Spleen (tissue), 11 donors: ENCODE measurements around the gene MED8. TPM values are rescaled to one million over a fixed set of nuclear protein-coding genes. Genes with fewer than 3 reads are reported as not detected.

Source experiments
- DNase-seq: peaks from one replicate; pipeline ENCODE4 v3.0.0-alpha.2; 2020
- H3K27ac ChIP-seq, 8 donors: fragments of 200-600 bp; sonication (generic) in 7 of 8; 1 replicate in 4 of 8; 2 replicates in 4 of 8; pipeline versions ENCODE4 v1.5.0 to v1.8.0; 2016 to 2021; ENCODE audit warnings: inconsistent platforms in 4 of 8, mild to moderate bottlenecking in 4 of 8, moderate library complexity in 1 of 8
- H3K27me3 ChIP-seq, 7 donors: fragments of 200-600 bp; sonication (generic) in 6 of 7; replicated peaks in 1 of 7; 1 replicate in 4 of 7; 2 replicates in 3 of 7; pipeline versions ENCODE4 v1.5.0 to v1.8.0; 2016 to 2021; ENCODE audit warnings: inconsistent platforms in 3 of 7, mild to moderate bottlenecking in 1 of 7
- H3K36me3 ChIP-seq, 6 donors: fragments of 200-600 bp; sonication (generic) in 5 of 6; 1 replicate in 4 of 6; 2 replicates in 2 of 6; pipeline versions ENCODE4 v1.5.0 to v1.8.0; 2016 to 2021; ENCODE audit warnings: inconsistent platforms in 2 of 6
- H3K4me1 ChIP-seq, 6 donors: fragments of 200-600 bp; sonication (generic) in 5 of 6; 1 replicate in 3 of 6; 2 replicates in 3 of 6; pipeline versions ENCODE4 v1.5.0 to v1.8.0; 2016 to 2021; ENCODE audit warnings: inconsistent platforms in 3 of 6
- H3K4me3 ChIP-seq, 8 donors: fragments of 200-600 bp; sonication (generic) in 7 of 8; 1 replicate in 4 of 8; 2 replicates in 4 of 8; pipeline versions ENCODE4 v1.5.0 to v1.8.0; 2016 to 2021; ENCODE audit warnings: inconsistent platforms in 4 of 8, mild to moderate bottlenecking in 4 of 8, moderate library complexity in 2 of 8
- H3K9me3 ChIP-seq, 8 donors: fragments of 200-600 bp; sonication (generic) in 7 of 8; 1 replicate in 4 of 8; 2 replicates in 4 of 8; pipeline versions ENCODE4 v1.5.0 to v1.8.0; 2016 to 2021; ENCODE audit warnings: inconsistent platforms in 4 of 8
- CTCF ChIP-seq, 11 experiments: fragments of 200-600 bp in 7 of 11; fragments of 450-650 bp in 4 of 11; sonication (generic) in 4 of 11; IDR thresholded peaks in 8 of 11; conservative IDR thresholded peaks in 3 of 11; 1 replicate in 7 of 11; 2 replicates in 4 of 11; pipeline versions ENCODE4 v1.4.0 to v1.8.0; 2016 to 2021; ENCODE audit warnings: antibody characterized with exemption in 11 of 11, inconsistent platforms in 4 of 11, mild to moderate bottlenecking in 1 of 11
- POLR2A ChIP-seq, 3 donors: fragments of 450-650 bp; IDR thresholded peaks; one replicate each; pipeline ENCODE4 v1.5.1; 2017; ENCODE audit warnings: antibody characterized with exemption in 3 of 3, mild to moderate bottlenecking in 1 of 3
- POLR2AphosphoS5 ChIP-seq, 3 donors: sonication (generic); formaldehyde crosslinking; IDR thresholded peaks; one replicate each; pipeline ENCODE4 v1.5.1; 2017; ENCODE audit warnings: antibody characterized with exemption in 3 of 3
- WGBS, 5 donors: extraction: QIAGEN DNeasy Blood & Tissue Kit in 3 of 5; methylation state at CpG; one replicate each; pipeline versions ENCODE4 v1.1.5 to v1.1.7; 2013 to 2018; 5-methylcytosine and 5-hydroxymethylcytosine counted together
- intact Hi-C: fragments of 100-400 bp; cut with DNase I; formaldehyde crosslinking; loops from one replicate; pipeline ENCODE4 v1.15.0; 2023; ENCODE audit warnings: low total_unique reads
- polyA plus RNA-seq, 3 donors: library from polyadenylated mRNA; stranded (reverse); fragments of 200-250 nt; gene quantifications; one replicate each; pipeline ENCODE4 v1.2.1, GENCODE V29; 2013
- total RNA-seq, 7 donors: library from RNA; depleted of rRNA in 3 of 7; stranded (reverse); fragments of >200 nt in 3 of 7; fragmentation: NEBNext Ultra II Directional in 4 of 7; extraction: Animal tissue kit (Norgen Biotek cat#: 25700) in 4 of 7; gene quantifications; one replicate each; pipeline versions ENCODE4 v1.1.0 to v1.2.1, GENCODE V29; 2016 to 2021
- donor health status: healthy with polysubstance abuse.
- donor health status: DM: no; HTN: no; CAD: no; lungs with moderate emphysema.
- donor health status: DM: no; HTN: no; CAD: no.
- donor health status: Bipolar disorder and iron deficiency.
- donor health status: healthy.
- donor health status: DM: no; HTN: no; CAD: no.
- donor health status: DM: yes; HTN: yes; CAD: no.

The MED8 gene
- total and polyA plus RNA-seq, 10 donors, result 18.3 to 38.3 (median 28.2) TPM

GRCh38 chr1:43363283-43363934 is 26.2 kb downstream of the MED8 start:
- WGBS, 5 donors, result 58 to 75% (median 66%) methylated on average over 9 of the region's 9 CpGs
- Histone ChIP-seq H3K27ac (peak overlapping the region in 2 of 8 donors; percentile 2 to 46), H3K36me3 (peaks cover 6 to 59% (median 41%) of the 10 kb centered on the region in 6 donors), H3K27me3 (no peaks in the 10 kb centered on the region), H3K4me3 (no peak overlapping the region), H3K9me3 (no peaks in the 10 kb centered on the region), H3K4me1 (peaks cover 14 to 81% (median 39%) of the 10 kb centered on the region in 6 donors)
- TF ChIP-seq POLR2A (IDR thresholded peaks at IDR 0.05) (no peak), POLR2AphosphoS5 (IDR thresholded peaks at IDR 0.05) (no peak), CTCF (IDR thresholded peaks at IDR 0.05 in 8 of 11, conservative IDR thresholded peaks at IDR 0.05 in 3 of 11) (no peak)
- no peak for DNase-seq
- intact Hi-C loops, result no loop called here

- Histone ChIP-seq H3K27me3 (no peaks in the 10 kb centered on the region), H3K9me3 (no peaks in the 10 kb centered on the region), H3K27ac (no peak overlapping the region), H3K4me3 (no peak overlapping the region), H3K36me3 (peaks cover 6 to 58% (median 41%) of the 10 kb centered on the region in 6 donors), H3K4me1 (peaks cover 12 to 70% (median 30%) of the 10 kb centered on the region in 6 donors)
- TF ChIP-seq CTCF (IDR thresholded peaks at IDR 0.05 in 8 of 11, conservative IDR thresholded peaks at IDR 0.05 in 3 of 11), result no peak
- peak in 2 of 3 donors; percentile 8 to 38 for TF ChIP-seq POLR2AphosphoS5 (IDR thresholded peaks at IDR 0.05)
- DNase-seq, result no peak
- WGBS, 5 donors, result 58 to 75% (median 68%) methylated on average over 4 of the region's 4 CpGs
- intact Hi-C loops, result no loop called here
These were observed 29.0 kb downstream of the MED8 start for GRCh38 chr1:43360616-43361015.

GRCh38 chr1:43359696-43360095 is 29.9 kb downstream of the MED8 start:
- no peak for TF ChIP-seq POLR2AphosphoS5 (IDR thresholded peaks at IDR 0.05)
- TF ChIP-seq POLR2A (IDR thresholded peaks at IDR 0.05), result no peak
- no peak for TF ChIP-seq CTCF (IDR thresholded peaks at IDR 0.05 in 8 of 11, conservative IDR thresholded peaks at IDR 0.05 in 3 of 11)
- H3K4me1 ChIP-seq, result peaks cover 12 to 63% (median 23%) of the 10 kb centered on the region in 6 donors
- no peaks in the 10 kb centered on the region for H3K27me3 ChIP-seq
- H3K9me3 ChIP-seq, result no peaks in the 10 kb centered on the region
- H3K27ac ChIP-seq, result peak overlapping the region in 2 of 8 donors; percentile 88 to 96
- DNase-seq, result no peak
- H3K4me3 ChIP-seq, result peak overlapping the region in 6 of 8 donors; percentile 63 to 78 (median 69)
- intact Hi-C loops, result no loop called here
- 50 to 81% (median 52%) methylated on average over 7 to 11 of the region's 11 CpGs for WGBS, 5 donors
- H3K36me3 ChIP-seq, result peaks cover 5 to 50% (median 34%) of the 10 kb centered on the region in 6 donors
